ENCODE data around the gene SLC6A11.

SLC6A11 gene

GRCh38 chr3:10983219-10983916 lies 167.3 kb downstream of the SLC6A11 start:
- FAIRE-seq (no peak), DNase-seq (ENCODE audit: insufficient read length, low spot score) (peak; percentile 69)
- TF ChIP-seq CTCF (IDR thresholded peaks at IDR 0.05; ENCODE audit: insufficient read depth, missing control alignments): peak; percentile 64

- DNase-seq (ENCODE audit: insufficient read length, low spot score) (no peak), FAIRE-seq (no peak)
- no peak for TF ChIP-seq CTCF (IDR thresholded peaks at IDR 0.05; ENCODE audit: insufficient read depth, missing control alignments)
Observed at GRCh38 chr3:10984371-10984896, 168.4 kb downstream of the SLC6A11 start.

GRCh38 chr3:10985181-10985580 lies 169.2 kb downstream of the SLC6A11 start:
- no peak for DNase-seq (ENCODE audit: insufficient read length, low spot score)
- FAIRE-seq: no peak
- no peak for TF ChIP-seq CTCF (IDR thresholded peaks at IDR 0.05; ENCODE audit: insufficient read depth, missing control alignments)

GRCh38 chr3:10986592-10986991 lies 170.6 kb downstream of the SLC6A11 start:
- FAIRE-seq: no peak
- no peak for DNase-seq (ENCODE audit: insufficient read length, low spot score)
- TF ChIP-seq CTCF (IDR thresholded peaks at IDR 0.05; ENCODE audit: insufficient read depth, missing control alignments): no peak

GRCh38 chr3:10988001-10988665 lies 172.1 kb downstream of the SLC6A11 start:
- TF ChIP-seq CTCF (IDR thresholded peaks at IDR 0.05; ENCODE audit: insufficient read depth, missing control alignments): no peak
- FAIRE-seq: no peak
- DNase-seq (ENCODE audit: insufficient read length, low spot score): no peak

GRCh38 chr3:10988991-10989484 lies 173.0 kb downstream of the SLC6A11 start:
- TF ChIP-seq CTCF (IDR thresholded peaks at IDR 0.05; ENCODE audit: insufficient read depth, missing control alignments): no peak
- FAIRE-seq (no peak), DNase-seq (ENCODE audit: insufficient read length, low spot score) (no peak)

Measured in D721Med (cell line).